ENCODE results near the gene XRCC3.
"Not testable (repeated sequence)": the region's sequence is repeated elsewhere in the genome, so short reads cannot be mapped to it uniquely, and the experiment has no call there.

Gene XRCC3

DNA sequence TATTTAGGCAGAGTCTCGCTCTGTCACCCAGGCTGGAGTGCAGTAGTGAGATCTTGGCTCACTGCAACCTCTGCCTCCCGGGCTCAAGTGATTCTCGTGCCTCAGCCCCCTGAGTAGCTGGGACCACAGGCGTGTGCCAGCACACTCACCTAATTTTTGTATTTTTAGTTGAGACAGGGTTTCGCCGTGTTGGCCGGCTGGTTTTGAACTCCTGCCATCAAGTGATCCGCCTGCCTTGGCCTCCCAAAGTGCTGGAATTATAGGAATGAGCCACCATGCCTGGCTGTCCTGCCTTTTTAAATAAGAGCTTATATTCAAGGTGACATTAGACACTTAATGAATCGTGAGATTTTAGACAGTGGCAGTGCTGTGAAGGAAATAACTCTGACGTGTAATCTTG is 61.9 kb downstream of the XRCC3 start:
- DNase-seq; in situ Hi-C loops (cut with MboI; ENCODE audit: low pct_unique_long_range_greater_than_20kb, low sequenced_read_pairs): not testable (repeated sequence)

DNA sequence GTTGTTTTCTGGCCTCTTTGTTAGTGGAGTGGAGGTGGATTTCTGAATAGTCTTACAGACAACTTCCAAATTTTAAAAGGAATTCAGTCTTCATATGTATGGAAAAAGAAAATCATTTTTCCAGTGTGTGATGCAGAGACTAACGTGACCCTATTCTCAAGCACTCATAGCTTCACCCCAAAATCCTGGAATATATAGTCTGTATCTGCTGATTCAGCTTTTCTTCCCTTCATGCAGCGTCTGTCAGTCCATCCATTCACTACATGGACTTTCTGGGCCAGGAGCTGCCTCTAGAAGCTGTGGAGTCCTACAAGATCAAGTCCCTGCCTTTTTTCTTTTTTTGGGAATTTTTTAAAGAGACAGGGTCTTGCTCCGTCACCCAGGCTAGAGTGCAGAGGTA is 62.4 kb downstream of the XRCC3 start:
- DNase-seq: no peak
- in situ Hi-C loops (cut with MboI; ENCODE audit: low pct_unique_long_range_greater_than_20kb, low sequenced_read_pairs): no loop called here

DNA sequence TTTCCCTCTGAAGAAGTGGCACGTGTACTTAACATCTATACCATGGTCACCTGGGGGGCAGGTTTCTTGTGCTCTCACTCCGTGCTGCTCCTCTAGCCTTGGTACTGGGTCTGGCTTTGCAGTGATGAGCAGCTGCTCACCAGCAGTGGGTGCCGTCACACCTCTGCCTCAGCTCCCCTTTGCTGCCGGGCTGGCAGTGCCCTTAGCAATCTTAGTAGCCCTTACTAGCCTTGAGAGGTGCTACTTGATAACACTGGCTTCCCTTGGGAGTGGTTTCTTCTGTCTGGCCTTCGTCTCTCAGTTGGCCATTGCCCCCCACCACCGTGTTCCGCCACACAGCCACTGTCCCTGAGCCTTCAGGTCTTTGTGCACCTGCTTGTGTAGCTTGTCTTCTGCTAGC is 63.7 kb downstream of the XRCC3 start:
- no peak for DNase-seq
- in situ Hi-C loops (cut with MboI; ENCODE audit: low pct_unique_long_range_greater_than_20kb, low sequenced_read_pairs): no loop called here

DNA sequence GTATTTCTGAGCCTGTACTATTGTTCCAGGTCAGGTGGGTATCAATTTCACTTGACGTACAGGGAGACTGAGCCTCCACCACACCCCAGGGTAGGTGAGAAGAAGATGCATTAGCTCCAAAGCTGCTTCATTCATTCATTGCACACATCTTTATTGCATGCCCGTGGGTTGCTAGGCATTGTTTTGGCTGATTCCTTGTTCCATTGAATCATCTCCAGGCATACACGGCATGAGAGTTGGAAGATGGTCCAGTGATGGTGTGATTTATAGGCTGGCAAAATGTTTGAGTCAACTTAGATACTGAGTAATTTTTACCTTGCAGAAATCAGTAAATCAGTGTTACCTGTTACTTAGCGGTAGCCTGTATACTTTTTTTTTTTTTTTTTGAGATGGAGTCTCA is 65.0 kb downstream of the XRCC3 start:
- in situ Hi-C loops (cut with MboI; ENCODE audit: low pct_unique_long_range_greater_than_20kb, low sequenced_read_pairs): no loop called here
- no peak for DNase-seq

DNA sequence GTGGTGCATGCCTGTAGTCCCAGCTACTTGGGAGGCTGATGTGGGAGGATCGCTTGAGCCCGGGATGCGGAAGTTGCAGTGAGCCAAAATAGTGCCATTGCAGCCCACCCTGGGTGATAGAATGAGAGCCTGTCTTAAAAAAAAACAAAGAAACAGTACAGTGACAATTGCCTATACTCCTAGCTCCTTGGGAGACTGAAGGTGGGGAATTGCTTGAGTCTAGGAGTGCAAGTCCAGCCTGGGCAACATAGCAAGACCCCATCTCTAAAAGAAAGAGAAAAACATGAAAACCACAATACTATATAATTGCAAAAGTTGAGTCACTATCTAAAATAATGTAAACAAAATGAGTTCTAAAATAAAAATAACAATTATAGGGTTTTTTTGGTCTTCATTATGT is 66.2 kb downstream of the XRCC3 start:
- DNase-seq: no peak
- in situ Hi-C loops (cut with MboI; ENCODE audit: low pct_unique_long_range_greater_than_20kb, low sequenced_read_pairs): no loop called here
